A549 treated with AZD2906 at 1 μM for 4 hours (cell line): ENCODE data around the gene SPIC. TPM values are rescaled to one million over a fixed set of nuclear protein-coding genes. Genes with fewer than 3 reads are reported as not detected.

Experiments used
- total RNA-seq: library from RNA; stranded (reverse); fragments of 200-300 nt; extraction: Qiagen RNA extraction; gene quantifications from 5 replicates; pipeline ENCODE4 v1.2.3, GENCODE V29; 2022

The SPIC gene
- not detected in 5 replicates for total RNA-seq

DNA sequence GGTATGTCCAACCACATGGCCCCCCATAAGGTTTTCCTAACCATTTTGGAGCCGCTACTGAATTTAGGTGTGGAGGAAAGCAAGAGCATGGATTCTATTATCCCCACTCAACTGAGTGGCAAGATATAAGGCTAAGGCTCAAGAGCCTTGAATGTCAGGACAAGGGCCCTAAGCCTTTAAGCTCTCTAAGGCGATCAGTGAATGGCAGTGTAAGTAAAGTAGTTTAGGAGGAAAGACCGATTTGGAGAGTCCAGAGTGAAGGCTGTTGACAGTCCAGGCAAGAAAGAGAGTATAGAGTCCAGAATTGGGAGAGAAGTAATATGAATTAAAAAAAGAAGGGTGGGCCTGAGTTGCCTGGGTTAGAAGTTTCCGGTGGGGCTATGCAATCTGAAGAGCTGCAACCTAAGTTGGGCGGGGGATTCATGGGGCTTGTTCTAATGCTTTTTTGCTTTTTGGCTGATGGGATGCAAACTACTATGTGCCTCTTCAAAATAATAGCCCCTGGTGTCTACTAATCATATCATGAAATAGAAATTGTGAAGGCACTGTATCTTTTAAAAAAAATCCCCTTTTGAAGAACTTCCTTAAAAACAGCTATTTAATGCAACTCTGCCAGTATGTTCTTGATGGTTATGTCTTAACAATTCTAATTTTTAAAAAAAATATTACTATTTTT is at the start of gene SPIC:
Gene SPIC, plus strand, starts transcription at position 626 of the 676 bp plus-strand sequence. CDS start 1,569 bp downstream, outside the sequence.

Other genes with a start within 250 kb of the SPIC start
- gene UTP20, start 195.2 kb upstream of the SPIC start, total RNA-seq, result 12.8 to 18.3 TPM (median 13.6 TPM) in 5 replicates
- 55.4 to 62.3 TPM (median 56.8 TPM) in 5 replicates for gene ARL1, start 67.6 kb upstream of the SPIC start, total RNA-seq
- 0.05 to 0.09 TPM (median 0.07 TPM) in 3 of 5 replicates, not detected in the others for gene MYBPC1, start 119.6 kb downstream of the SPIC start, total RNA-seq
- 46.4 to 67.6 TPM (median 64.9 TPM) in 5 replicates for gene CHPT1, start 222.3 kb downstream of the SPIC start, total RNA-seq